Astrocyte (in vitro differentiated cells and primary cell): ENCODE data around the gene PLCL2.

Experiments
- CTCF ChIP-seq: IDR thresholded peaks from 2 replicates; pipeline ENCODE4 v1.5.1; 2011; ENCODE audit warnings: low read depth, mild to moderate bottlenecking, inconsistent platforms, low read length, moderate library complexity; ENCODE audit not compliant: insufficient read depth
- EZH2 ChIP-seq: IDR thresholded peaks from 2 replicates; pipeline ENCODE4 v1.6.1; 2012; ENCODE audit warnings: mild to moderate bottlenecking, low read length, inconsistent platforms; ENCODE audit not compliant: insufficient read depth

- TF ChIP-seq EZH2 (no peak), CTCF (no peak)
These were observed 170.9 kb downstream of the PLCL2 start for GRCh38 chr3:17055374-17056276.
